Osteoblast (primary cell): ENCODE results near the gene LRP1B. TPM values are rescaled to one million over a fixed set of nuclear protein-coding genes. Genes with fewer than 3 reads are reported as not detected.

ENCODE experiments used
- DNase-seq: peaks from one replicate; pipeline ENCODE4 v3.0.0; 2011; ENCODE audit warnings: low spot score, mixed read lengths; ENCODE audit not compliant: insufficient read length; ENCODE audit errors: missing footprints
- H2AFZ ChIP-seq: 2 replicates; pipeline ENCODE4 v1.6.0; 2011; ENCODE audit warnings: mild to moderate bottlenecking, low read length
- H3K27ac ChIP-seq: 2 replicates; pipeline ENCODE4 v1.5.1; 2011; ENCODE audit warnings: mild to moderate bottlenecking, low read depth, low read length, moderate library complexity
- H3K27me3 ChIP-seq: 2 replicates; pipeline ENCODE4 v1.6.0; 2012; ENCODE audit warnings: mild to moderate bottlenecking, control low read depth, inconsistent platforms, low read length, moderate library complexity; ENCODE audit not compliant: insufficient read depth
- H3K36me3 ChIP-seq: 2 replicates; pipeline ENCODE4 v1.5.1; 2011; ENCODE audit warnings: mild to moderate bottlenecking, low read length, control low read depth, moderate library complexity; ENCODE audit not compliant: insufficient read depth
- H3K4me1 ChIP-seq: 2 replicates; pipeline ENCODE4 v1.5.1; 2011; ENCODE audit warnings: mild to moderate bottlenecking, low read length, control low read depth, moderate library complexity; ENCODE audit not compliant: insufficient read depth
- H3K4me2 ChIP-seq: 2 replicates; pipeline ENCODE4 v1.6.0; 2011; ENCODE audit warnings: mild to moderate bottlenecking, low read length; ENCODE audit not compliant: insufficient read depth
- H3K4me3 ChIP-seq: fragments of 200-600 bp; sonication (generic); 3 replicates; pipeline ENCODE4 v1.5.1; 2012; ENCODE audit warnings: mild to moderate bottlenecking, low read length, inconsistent platforms; ENCODE audit not compliant: insufficient read depth
- H3K79me2 ChIP-seq: 2 replicates; pipeline ENCODE4 v1.6.0; 2012; ENCODE audit warnings: mild to moderate bottlenecking, low read length, control low read depth, inconsistent platforms; ENCODE audit not compliant: insufficient read depth
- H3K9me3 ChIP-seq: 2 replicates; pipeline ENCODE4 v1.5.1; 2011; ENCODE audit warnings: low read depth, low read length, control low read depth
- H4K20me1 ChIP-seq: 2 replicates; pipeline ENCODE4 v1.6.0; 2012; ENCODE audit warnings: mild to moderate bottlenecking, low read length, control low read depth; ENCODE audit not compliant: insufficient read depth
- CTCF ChIP-seq: IDR thresholded peaks from 2 replicates; pipeline ENCODE4 v1.5.1; 2011; ENCODE audit warnings: mild to moderate bottlenecking, low read depth, low read length, moderate library complexity; ENCODE audit errors: extremely low read depth
- total RNA-seq: library from RNA; depleted of rRNA; stranded (reverse); fragments of >200 nt; gene quantifications from 2 replicates; pipeline ENCODE4 v1.2.3, GENCODE V29; 2012

LRP1B gene
- total RNA-seq, 1 donor, result not detected

GRCh38 chr2:141508806-141509595, 621.8 kb downstream of the LRP1B start:
- Histone ChIP-seq H3K36me3 (no peaks in the 10 kb centered on the region), H3K4me2 (no peak overlapping the region), H4K20me1 (no peaks in the 10 kb centered on the region), H3K79me2 (no peaks in the 10 kb centered on the region), H3K4me1 (no peaks in the 10 kb centered on the region), H3K9me3 (no peaks in the 10 kb centered on the region), H3K27me3 (no peaks in the 10 kb centered on the region), H3K27ac (no peak overlapping the region), H3K4me3 (no peak overlapping the region), H2AFZ (no peak overlapping the region)
- TF ChIP-seq CTCF, result no peak
- DNase-seq, result no peak

- H3K4me3 ChIP-seq, result no peak overlapping the region
- H3K27me3 ChIP-seq, result no peaks in the 10 kb centered on the region
- TF ChIP-seq CTCF, result no peak
- no peaks in the 10 kb centered on the region for H3K36me3 ChIP-seq
- H4K20me1 ChIP-seq, result no peaks in the 10 kb centered on the region
- no peaks in the 10 kb centered on the region for H3K4me1 ChIP-seq
- H3K9me3 ChIP-seq, result no peaks in the 10 kb centered on the region
- H2AFZ ChIP-seq, result no peak overlapping the region
- no peak for DNase-seq
- H3K79me2 ChIP-seq, result no peaks in the 10 kb centered on the region
- no peak overlapping the region for H3K27ac ChIP-seq
- H3K4me2 ChIP-seq, result no peak overlapping the region
Observed at GRCh38 chr2:141508086-141508752, 622.6 kb downstream of the LRP1B start.

- H3K9me3 ChIP-seq, result no peaks in the 10 kb centered on the region
- no peaks in the 10 kb centered on the region for H4K20me1 ChIP-seq
- H2AFZ ChIP-seq, result no peak overlapping the region
- H3K27me3 ChIP-seq, result no peaks in the 10 kb centered on the region
- DNase-seq, result no peak
- no peaks in the 10 kb centered on the region for H3K36me3 ChIP-seq
- no peaks in the 10 kb centered on the region for H3K4me1 ChIP-seq
- no peak overlapping the region for H3K4me2 ChIP-seq
- H3K79me2 ChIP-seq, result no peaks in the 10 kb centered on the region
- no peak overlapping the region for H3K27ac ChIP-seq
- TF ChIP-seq CTCF, result no peak
- H3K4me3 ChIP-seq, result no peak overlapping the region
Observed at GRCh38 chr2:141506135-141506534, 624.7 kb downstream of the LRP1B start.

- no peak overlapping the region for H2AFZ ChIP-seq
- DNase-seq, result no peak
Observed at GRCh38 chr2:141501752-141502151, 629.1 kb downstream of the LRP1B start.

More at GRCh38 chr2:141501752-141502151, 629.1 kb downstream of the LRP1B start:
- H3K79me2 ChIP-seq, result no peaks in the 10 kb centered on the region
- no peaks in the 10 kb centered on the region for H3K9me3 ChIP-seq
- H3K4me2 ChIP-seq, result no peak overlapping the region
- no peaks in the 10 kb centered on the region for H3K36me3 ChIP-seq
- no peak overlapping the region for H3K27ac ChIP-seq
- no peak for TF ChIP-seq CTCF
- H3K4me3 ChIP-seq, result no peak overlapping the region
- H3K4me1 ChIP-seq, result no peaks in the 10 kb centered on the region
- no peaks in the 10 kb centered on the region for H3K27me3 ChIP-seq
- no peaks in the 10 kb centered on the region for H4K20me1 ChIP-seq
